ENCODE results near the gene DNAJC8.

Gene DNAJC8

GRCh38 chr1:28243685-28244311, 11.0 kb upstream of the DNAJC8 start:
- no peak for DNase-seq (ENCODE audit: extremely low read depth, low read depth)
- TF ChIP-seq, protein P1, sequence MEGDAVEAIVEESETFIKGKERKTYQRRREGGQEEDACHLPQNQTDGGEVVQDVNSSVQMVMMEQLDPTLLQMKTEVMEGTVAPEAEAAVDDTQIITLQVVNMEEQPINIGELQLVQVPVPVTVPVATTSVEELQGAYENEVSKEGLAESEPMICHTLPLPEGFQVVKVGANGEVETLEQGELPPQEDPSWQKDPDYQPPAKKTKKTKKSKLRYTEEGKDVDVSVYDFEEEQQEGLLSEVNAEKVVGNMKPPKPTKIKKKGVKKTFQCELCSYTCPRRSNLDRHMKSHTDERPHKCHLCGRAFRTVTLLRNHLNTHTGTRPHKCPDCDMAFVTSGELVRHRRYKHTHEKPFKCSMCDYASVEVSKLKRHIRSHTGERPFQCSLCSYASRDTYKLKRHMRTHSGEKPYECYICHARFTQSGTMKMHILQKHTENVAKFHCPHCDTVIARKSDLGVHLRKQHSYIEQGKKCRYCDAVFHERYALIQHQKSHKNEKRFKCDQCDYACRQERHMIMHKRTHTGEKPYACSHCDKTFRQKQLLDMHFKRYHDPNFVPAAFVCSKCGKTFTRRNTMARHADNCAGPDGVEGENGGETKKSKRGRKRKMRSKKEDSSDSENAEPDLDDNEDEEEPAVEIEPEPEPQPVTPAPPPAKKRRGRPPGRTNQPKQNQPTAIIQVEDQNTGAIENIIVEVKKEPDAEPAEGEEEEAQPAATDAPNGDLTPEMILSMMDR (IDR thresholded peaks at IDR 0.05; ENCODE audit: low read depth, low read length), result no peak

DNA sequence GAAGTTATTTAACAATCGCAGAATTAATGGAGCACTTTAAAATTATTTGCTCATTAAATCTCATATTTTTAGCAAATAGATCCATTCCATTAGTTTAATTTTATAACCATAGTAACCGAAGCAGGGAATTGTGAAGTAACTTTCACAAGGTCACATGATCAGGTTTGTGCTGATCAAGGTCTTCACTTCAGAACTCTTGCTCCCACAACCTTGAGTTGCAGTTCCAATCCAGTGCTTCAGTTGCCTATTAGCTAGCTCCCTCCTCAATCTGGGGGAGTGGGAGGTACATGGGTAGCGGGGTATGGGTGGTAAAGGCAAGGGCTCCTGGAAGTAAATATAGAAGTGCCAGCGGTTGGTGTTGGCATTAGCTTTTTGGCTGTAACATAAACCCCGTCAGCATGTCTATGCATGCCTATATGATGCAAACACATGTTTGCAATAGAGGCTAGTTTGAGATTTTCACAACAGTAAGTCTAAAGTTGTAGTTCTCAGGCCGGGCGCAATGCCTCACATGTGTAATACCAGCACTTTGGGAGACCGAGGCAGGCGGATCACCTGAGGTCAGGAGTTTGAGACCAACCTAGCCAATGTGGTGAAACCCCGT, 8.9 kb upstream of the DNAJC8 start:
- no peak for DNase-seq (ENCODE audit: extremely low read depth, low read depth)
- TF ChIP-seq, protein P1 (IDR thresholded peaks at IDR 0.05; ENCODE audit: low read depth, low read length), result no peak

GRCh38 chr1:28240024-28240423, 7.2 kb upstream of the DNAJC8 start:
- no peak for DNase-seq (ENCODE audit: extremely low read depth, low read depth)
- TF ChIP-seq, protein P1 (IDR thresholded peaks at IDR 0.05; ENCODE audit: low read depth, low read length), result no peak

DNA sequence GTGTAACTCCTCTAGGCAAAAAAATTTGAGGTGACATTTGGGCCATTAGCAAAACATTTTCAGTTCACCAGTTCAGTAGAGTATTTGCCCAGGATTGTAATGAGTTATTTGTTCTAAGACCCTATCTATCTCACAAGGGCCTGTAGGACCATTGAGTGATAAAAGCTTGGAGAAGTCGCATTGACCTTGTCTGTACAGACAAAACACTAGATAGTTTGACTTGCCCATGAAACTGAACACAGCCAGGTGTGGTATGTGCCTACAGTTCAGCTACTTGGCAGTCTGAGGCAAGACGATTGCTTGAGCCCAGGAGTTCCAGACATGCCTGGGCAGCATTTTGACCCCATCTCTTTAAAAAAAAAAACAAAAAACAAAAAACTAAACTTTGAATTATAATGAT, 6.2 kb upstream of the DNAJC8 start:
- no peak for DNase-seq (ENCODE audit: extremely low read depth, low read depth)
- TF ChIP-seq, protein P1 (IDR thresholded peaks at IDR 0.05; ENCODE audit: low read depth, low read length), result no peak

DNA sequence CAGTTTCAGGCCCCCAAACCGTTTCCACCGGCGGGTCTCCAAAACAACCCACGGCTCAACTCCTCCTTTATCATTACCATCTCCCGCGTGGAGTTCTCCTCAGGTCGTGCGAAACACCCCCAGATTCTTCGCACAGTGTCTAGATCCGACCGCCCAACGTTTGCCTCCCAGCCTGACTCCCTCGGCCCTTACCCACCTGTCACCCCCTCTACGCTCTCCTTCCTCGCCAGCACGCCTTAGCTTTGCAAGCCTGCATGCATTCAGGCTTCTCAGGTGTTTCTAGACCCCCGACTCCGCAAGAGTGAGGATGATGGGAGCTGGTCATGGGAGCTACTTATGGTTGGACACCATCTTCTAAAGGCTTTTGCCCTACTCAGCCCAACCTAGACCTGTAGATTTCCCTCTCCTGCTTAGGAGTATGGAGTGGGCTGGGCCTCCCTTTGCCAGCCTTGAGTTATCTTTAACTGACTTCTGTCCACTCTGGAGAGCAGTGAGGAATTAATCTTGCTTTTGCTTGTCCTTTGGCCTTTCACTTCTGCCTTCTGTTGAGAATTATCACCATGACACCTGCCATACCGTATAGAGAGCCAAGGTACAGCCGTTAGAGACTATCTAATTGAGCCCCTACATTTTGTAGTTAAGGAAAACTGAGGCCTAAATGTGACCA, 4.0 kb upstream of the DNAJC8 start:
- TF ChIP-seq, protein P1 (IDR thresholded peaks at IDR 0.05; ENCODE audit: low read depth, low read length), result no peak
- DNase-seq (ENCODE audit: extremely low read depth, low read depth), result no peak

DNA sequence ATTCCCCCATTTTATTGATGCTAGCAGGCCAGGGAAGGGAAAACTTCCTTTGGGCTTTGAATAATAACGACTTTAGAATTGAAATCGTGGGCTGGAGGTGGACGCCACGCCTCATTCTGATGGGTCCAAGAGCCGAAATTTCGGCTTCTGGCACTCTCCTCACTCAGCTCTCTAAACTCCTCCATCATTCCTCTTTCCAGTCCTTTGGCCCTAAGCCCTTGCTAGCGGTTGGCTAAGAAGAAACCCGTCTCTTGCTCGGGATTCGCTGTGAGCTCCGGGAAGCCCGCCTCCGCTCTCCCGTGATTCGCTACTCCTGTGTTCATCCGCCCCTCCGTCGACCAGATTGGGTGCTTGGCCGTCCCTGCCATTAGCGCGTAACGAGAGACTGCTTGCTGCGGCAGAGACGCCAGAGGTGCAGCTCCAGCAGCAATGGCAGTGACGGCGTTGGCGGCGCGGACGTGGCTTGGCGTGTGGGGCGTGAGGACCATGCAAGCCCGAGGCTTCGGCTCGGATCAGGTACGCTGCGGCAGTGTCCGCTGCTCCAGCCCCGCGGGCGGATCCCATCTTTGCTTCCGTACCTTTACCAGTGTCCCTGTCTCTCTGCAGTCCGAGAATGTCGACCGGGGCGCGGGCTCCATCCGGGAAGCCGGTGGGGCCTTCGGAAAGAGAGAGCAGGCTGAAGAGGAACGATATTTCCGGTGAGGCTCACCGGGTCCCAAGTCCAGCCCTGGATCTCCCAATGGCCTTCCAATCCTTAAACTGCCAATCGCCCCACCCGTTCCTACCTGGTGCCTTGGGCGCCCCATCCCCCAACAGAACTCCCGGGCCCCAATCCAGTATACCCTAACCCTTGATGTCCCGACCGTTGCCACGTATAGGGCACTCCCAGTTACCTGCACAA, 3.2 kb upstream of the DNAJC8 start, which contains the start of gene ATP5IF1:
Gene ATP5IF1 (plus strand): TSS at position 370 of the 901 bp plus-strand sequence. CDS start 60 bp downstream, at position 430.
- peak; percentile 94 for DNase-seq (ENCODE audit: extremely low read depth, low read depth)
- TF ChIP-seq, protein P1 (IDR thresholded peaks at IDR 0.05; ENCODE audit: low read depth, low read length), result no peak

Measured in AG09319 (cell line).